GM19239 (cell line): ENCODE measurements around the gene HUNK.
"Not testable (repeated sequence)": the region's sequence is repeated elsewhere in the genome, so short reads cannot be mapped to it uniquely, and the experiment has no call there.

Experiments used
- DNase-seq: peaks from one replicate; pipeline ENCODE4 v3.0.0; 2011; ENCODE audit warnings: low spot score; ENCODE audit not compliant: insufficient read length
- FAIRE-seq: peaks from 2 replicates; lab custom pipeline; 2011; peaks lifted over from hg19 to GRCh38; lab: Jason Lieb, UNC

Gene HUNK

GRCh38 chr21:31869750-31870149 lies 3.1 kb upstream of the HUNK start:
- FAIRE-seq (no peak), DNase-seq (no peak)

DNA sequence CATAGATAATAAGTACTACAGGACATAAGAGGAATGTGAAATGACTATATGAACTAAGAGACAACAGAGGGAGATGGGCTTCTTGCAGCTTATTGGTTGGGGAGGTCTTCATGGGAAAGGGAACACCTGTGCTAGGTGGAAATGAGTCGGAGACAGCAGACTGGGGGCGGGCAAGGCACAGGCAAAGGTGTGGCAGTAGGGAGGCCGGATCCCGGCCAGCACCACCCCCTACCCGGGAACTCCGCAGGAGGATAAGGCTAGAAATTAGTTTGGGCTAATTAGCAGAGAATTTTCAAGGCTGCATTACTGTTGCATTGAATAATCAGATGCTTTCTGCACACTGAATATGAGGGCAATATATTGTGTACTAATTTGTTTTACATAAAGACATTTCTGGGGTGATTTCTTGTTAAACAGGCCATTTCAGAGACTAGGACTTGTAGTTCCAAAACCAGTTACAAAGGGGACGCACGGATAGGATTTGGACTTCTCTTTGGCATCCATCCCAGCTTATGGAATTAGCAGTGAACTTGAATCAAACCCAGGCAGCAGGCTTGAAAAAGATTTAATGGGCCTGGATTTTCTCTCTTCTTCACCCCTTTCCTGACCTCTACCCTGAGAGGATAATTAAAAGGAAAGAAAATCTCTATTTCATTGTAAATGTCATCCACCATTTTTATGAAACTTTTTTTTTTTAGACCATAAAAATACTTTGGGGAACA lies 2.2 kb upstream of the HUNK start:
- DNase-seq: no peak
- no peak for FAIRE-seq

DNA sequence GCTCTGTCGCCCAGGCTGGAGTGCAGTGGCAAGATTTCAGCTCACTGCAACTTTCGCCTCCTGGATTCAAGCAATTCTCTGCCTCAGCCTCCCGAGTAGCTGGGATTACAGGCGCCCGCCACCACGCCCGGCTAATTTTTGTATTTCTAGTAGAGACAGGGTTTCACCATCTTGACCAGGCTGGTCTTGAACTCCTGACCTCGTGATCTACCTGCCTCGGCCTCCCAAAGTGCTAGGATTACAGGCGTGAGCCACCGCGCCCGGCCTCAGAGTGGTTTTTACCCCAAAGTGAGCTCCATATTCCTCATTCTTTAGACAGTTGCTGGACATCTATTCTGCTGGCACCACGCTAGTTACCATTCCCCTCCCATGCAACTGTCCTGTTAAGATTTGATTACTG lies 1.4 kb upstream of the HUNK start:
- not testable (repeated sequence) for FAIRE-seq

DNA sequence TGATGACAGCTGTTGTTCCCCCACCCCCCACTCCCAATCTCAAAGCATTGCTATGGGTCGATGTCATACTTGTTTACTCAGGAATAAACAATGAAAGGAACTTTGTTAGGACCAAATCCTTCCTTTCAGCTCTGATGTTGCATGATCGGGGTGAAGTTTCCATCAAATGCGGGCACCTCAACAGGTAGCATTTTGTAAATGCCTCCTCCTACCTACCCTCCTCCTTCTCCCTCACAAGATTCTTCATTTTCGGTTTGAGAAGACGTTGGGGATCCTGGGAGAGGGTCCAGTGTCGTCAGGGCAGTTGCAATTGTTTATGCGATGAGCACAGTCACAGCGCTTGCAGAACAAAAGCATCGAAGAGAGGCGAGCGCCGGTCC lies 758 bp upstream of the HUNK start:
- DNase-seq: no peak
- FAIRE-seq: no peak

More for the DNA sequence above, 1.4 kb upstream of the HUNK start:
- not testable (repeated sequence) for DNase-seq

- DNase-seq (no peak), FAIRE-seq (no peak)
These were observed 465 bp downstream of the HUNK start for GRCh38 chr21:31873275-31873695.

GRCh38 chr21:31873696-31874599 lies 1.1 kb downstream of the HUNK start:
- DNase-seq (no peak), FAIRE-seq (no peak)

GRCh38 chr21:31874812-31875212 lies 2.0 kb downstream of the HUNK start:
- FAIRE-seq: no peak
- no peak for DNase-seq

- DNase-seq (no peak), FAIRE-seq (no peak)
These were observed 2.7 kb downstream of the HUNK start for GRCh38 chr21:31875496-31876015.

- DNase-seq: no peak
- no peak for FAIRE-seq
These were observed 4.7 kb downstream of the HUNK start for GRCh38 chr21:31877463-31877957.

DNA sequence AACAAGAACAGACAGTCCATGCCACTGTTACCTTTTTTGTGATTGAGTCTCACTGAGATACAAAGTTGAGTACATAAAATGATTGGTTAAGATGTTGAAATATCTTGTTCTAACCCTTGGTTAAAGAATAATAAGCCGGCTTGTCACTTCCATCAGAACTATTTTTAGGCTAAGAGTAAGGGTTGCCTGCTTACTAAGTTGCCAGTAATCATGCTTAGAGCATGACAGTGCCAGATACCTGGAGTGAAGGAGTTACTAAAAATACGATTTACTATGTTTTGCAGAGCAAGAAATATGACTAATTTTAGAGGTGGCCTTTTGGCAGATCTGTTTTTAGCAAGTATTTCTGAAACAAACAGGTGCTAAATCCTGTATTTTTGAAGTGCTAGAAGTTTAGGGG lies 6.0 kb downstream of the HUNK start:
- DNase-seq: no peak
- no peak for FAIRE-seq

DNA sequence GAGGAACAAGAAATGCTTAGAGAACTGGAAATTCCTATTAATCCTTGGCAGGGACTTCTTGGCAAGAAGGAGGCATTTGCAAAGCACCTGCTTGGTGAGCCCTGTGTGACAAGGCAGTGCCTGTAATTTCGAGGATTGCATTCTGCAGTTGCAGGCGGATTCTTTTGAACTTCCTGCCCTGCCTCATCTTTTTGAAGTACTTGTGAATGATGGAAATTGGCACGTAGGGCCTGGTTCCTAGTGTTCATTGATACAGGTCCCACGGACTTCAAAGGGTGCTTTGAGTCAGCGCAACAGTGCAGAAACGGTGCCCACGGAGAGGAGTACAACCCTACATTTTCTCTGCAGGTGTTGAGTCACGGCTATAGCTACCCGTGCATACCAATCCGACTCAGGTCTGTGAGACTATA lies 6.4 kb downstream of the HUNK start:
- no peak for DNase-seq

DNA sequence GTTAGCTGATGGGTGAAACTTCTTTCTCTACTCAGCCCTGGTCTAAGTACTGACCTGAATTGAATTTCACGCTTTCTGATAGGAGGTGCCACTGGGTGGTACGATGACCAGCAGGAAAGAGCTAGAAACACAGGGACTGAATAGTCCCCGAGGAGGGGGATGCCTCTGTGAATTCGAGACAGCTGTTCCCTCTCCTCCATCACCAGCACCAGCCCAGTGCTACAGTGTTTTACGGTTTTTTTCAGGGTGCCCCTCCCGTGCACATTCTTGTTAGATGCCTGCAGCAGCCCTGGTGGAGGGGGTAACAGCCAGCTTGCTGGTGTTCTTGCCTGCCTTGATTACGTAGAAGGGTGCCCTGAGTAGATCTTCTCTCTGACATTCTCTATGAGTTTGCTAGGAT lies 7.1 kb downstream of the HUNK start:
- no peak for DNase-seq
- FAIRE-seq: no peak

More for the DNA sequence above, 6.4 kb downstream of the HUNK start:
- FAIRE-seq: no peak

DNA sequence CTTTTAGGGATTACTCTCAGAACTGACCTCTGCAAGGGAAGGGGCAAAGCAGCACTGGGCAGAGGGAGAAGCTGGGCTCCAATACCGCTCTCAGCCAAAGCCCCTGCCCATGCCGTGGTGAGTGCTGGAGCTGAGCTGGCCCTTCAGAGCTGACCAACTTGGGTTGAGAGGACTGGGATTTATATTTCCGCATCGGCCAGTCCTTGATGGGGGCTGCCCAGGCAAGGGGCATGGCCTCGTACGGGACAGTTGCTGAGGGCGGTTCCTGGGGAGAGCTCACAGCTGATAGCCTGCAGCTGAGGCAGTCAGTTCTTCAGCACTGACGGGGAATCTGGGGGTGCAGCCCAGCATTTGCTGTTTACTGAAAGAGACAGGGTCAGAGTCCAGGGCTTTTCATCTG lies 8.0 kb downstream of the HUNK start:
- DNase-seq (no peak), FAIRE-seq (no peak)

DNA sequence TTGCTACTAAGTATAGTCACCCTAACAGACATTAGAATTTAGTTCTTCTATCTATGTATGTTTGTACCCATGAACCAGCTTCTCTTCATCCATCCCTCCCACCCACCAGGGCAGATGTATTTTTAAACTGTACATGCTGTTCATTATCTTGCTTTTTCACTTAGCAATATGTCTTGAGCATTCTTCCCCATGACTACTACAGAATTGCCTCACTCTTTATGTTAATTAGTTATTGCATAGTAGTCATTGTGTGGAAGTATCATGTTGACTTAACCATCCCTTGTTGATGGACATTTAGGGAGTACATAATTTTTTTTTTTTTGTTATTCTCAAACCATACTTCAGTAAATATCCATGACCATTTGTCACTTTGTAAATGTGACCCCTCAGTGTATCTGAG lies 9.9 kb downstream of the HUNK start:
- DNase-seq: no peak
- no peak for FAIRE-seq

GRCh38 chr21:31885146-31885545 lies 12.3 kb downstream of the HUNK start:
- FAIRE-seq: no peak
- DNase-seq: no peak

DNA sequence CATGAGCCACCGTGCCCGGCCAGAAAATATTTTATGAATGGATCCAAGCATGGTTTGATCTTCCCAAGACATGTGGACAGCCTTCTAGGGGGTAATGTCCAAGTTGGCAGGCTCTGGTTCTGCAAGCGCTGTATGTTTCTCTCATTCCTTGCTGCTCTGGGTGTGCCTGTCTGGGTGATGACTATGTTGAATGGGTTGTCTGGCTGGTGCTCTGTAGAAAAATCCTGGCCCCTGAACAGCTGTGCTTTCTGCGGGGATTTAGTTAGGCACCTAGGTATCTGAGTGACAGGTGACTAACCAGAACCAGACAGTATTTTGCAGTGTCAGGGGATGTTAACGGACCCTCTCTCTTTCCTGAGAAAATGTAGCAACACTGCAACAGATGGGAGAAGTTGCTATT lies 14.1 kb downstream of the HUNK start:
- FAIRE-seq (no peak), DNase-seq (no peak)

DNA sequence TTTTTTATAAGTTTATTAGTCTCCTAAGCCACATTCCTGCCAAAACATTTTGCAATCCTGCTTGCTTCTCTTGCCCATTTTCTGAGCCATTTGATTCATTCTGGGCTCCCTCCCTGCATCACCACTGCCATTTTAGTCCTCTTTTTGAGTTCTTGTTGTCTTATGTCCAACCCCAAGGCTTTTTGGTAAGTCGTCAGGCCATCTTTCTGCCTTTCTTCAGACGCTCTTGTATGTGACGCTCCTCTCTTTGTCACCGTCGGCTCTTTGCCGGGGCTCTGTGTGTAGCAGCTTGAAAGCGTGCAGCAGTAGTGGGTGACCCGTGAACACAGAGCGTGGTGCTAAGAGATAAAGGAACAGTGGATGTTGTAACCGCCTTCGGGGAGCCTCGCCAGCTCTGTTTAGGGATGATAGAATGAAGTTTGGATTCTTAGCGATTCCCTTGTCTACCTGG lies 14.6 kb downstream of the HUNK start:
- FAIRE-seq (no peak), DNase-seq (no peak)

DNA sequence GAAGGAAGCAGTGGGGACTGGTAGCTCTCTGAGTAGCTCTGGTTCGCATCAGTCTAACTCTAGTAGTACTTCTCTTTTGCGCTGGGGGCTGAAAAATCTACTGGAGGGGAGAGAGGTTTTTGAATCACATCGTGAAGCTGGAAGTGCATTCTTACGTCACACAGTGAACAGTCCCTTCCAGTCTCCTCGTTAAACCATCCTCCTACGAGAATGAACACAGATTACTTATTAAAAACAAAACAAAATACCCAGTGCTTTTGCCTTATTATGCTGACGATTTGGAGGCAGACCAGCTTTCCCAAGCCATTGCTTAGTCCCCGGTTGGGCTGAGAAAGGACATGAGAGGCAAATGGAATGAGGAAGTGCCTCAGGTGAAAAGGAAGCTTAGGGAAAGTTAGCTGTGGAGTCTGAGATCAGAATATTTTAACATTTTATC lies 16.1 kb downstream of the HUNK start:
- FAIRE-seq (no peak), DNase-seq (no peak)

GRCh38 chr21:31889460-31889859 lies 16.6 kb downstream of the HUNK start:
- no peak for FAIRE-seq
- no peak for DNase-seq

DNA sequence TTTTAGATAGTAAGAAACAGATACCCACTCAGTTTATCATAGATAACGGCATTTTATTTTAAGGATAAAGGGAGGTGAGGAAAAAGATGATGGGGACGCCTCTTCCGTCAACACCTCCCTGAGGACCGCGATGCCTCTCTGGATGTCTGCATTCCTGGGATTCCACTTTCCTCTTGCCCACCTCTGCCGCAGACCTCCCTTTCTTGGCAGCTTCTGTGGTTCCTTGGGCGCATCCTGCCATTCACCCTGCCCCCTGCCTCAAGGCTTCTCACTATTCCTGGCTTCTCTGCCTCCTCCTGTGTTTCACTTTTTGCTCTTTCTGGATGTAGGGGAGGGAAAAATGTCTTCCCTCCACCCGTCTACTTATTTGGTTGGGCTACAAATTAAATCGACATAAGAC lies 19.9 kb downstream of the HUNK start:
- no peak for FAIRE-seq
- no peak for DNase-seq

GRCh38 chr21:31893851-31894415 lies 21.1 kb downstream of the HUNK start:
- FAIRE-seq (no peak), DNase-seq (no peak)
